ENCODE results near the gene GOPC. TPM values are rescaled to one million over a fixed set of nuclear protein-coding genes. Genes with fewer than 3 reads are reported as not detected.

GOPC gene
- total and polyA plus RNA-seq, 3 donors from 2014 or later: 26.6 to 29.9 (median 28.8) TPM

DNA sequence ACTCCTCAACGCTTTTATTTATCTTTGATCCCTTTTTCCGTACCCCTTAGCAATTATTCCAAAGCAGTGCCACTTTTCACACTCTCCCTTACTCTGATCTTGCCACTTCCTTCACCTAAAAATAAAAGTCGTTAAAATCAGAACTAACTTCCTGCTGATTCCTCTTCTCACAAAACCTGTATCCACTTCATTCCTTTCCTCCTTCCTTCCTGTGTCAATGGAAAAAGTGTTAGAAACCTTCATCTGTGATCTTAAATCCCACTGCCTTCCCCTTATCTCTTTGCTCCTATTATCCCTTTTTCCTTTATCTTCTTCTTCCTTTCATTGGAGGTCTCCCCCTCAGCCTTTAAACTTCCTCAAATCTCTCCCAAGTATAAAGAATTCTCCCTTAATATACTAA is 49.2 kb downstream of the GOPC start:
- 58 to 59% methylated on average over 3 of the region's 3 CpGs for WGBS, 2 donors
- H3K4me3 ChIP-seq: no peak overlapping the region
- H3K27me3 ChIP-seq: no peaks in the 10 kb centered on the region
- no peaks in the 10 kb centered on the region for H3K36me3 ChIP-seq (ENCODE audit: low read depth, missing control alignments)
- DNase-seq: no peak
- no peaks in the 10 kb centered on the region for H3K9me3 ChIP-seq
- TF ChIP-seq, protein P1, sequence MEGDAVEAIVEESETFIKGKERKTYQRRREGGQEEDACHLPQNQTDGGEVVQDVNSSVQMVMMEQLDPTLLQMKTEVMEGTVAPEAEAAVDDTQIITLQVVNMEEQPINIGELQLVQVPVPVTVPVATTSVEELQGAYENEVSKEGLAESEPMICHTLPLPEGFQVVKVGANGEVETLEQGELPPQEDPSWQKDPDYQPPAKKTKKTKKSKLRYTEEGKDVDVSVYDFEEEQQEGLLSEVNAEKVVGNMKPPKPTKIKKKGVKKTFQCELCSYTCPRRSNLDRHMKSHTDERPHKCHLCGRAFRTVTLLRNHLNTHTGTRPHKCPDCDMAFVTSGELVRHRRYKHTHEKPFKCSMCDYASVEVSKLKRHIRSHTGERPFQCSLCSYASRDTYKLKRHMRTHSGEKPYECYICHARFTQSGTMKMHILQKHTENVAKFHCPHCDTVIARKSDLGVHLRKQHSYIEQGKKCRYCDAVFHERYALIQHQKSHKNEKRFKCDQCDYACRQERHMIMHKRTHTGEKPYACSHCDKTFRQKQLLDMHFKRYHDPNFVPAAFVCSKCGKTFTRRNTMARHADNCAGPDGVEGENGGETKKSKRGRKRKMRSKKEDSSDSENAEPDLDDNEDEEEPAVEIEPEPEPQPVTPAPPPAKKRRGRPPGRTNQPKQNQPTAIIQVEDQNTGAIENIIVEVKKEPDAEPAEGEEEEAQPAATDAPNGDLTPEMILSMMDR (IDR thresholded peaks at IDR 0.05): no peak
- no peak for TF ChIP-seq POLR2A (IDR thresholded peaks at IDR 0.05)
- peaks cover 2% of the 10 kb centered on the region for H3K4me1 ChIP-seq
- intact Hi-C loops (cut with DNase I; ENCODE audit: low total_unique reads): loop anchor here (10.0 kb wide), 1 partner anchor 98 kb away; no protein-coding TSS in a partner anchor
- no peak overlapping the region for H3K27ac ChIP-seq

DNA sequence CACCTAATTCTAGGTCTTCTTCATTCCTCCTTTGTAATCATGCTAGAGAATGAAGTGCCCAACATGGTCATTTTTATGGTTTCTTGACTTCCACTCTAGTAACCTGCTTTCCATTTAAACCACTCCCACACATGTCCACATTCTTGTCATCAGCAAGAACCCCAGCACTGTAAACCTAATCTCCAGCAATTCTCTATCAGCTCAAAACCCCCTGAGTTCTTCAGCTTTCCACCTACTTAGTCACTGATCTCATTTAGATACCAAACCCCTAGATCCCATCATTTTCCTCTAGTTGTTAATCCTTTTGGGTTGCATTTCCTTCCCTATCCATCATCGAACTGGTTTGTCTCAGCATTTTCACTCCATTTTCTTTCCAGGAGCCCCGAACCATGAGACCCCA is 49.7 kb downstream of the GOPC start:
- 75 to 90% methylated on average over 2 of the region's 2 CpGs for WGBS, 2 donors
- Histone ChIP-seq H3K4me3 (no peak overlapping the region), H3K4me1 (peaks cover 3% of the 10 kb centered on the region), H3K27ac (no peak overlapping the region), H3K36me3 (ENCODE audit: low read depth, missing control alignments) (no peaks in the 10 kb centered on the region), H3K9me3 (no peaks in the 10 kb centered on the region), H3K27me3 (no peaks in the 10 kb centered on the region)
- no peak for DNase-seq
- intact Hi-C loops (cut with DNase I; ENCODE audit: low total_unique reads): loop anchor here (10.0 kb wide), 1 partner anchor 98 kb away; no protein-coding TSS in a partner anchor
- TF ChIP-seq, protein P1 (IDR thresholded peaks at IDR 0.05): no peak
- TF ChIP-seq POLR2A (IDR thresholded peaks at IDR 0.05): no peak

DNA sequence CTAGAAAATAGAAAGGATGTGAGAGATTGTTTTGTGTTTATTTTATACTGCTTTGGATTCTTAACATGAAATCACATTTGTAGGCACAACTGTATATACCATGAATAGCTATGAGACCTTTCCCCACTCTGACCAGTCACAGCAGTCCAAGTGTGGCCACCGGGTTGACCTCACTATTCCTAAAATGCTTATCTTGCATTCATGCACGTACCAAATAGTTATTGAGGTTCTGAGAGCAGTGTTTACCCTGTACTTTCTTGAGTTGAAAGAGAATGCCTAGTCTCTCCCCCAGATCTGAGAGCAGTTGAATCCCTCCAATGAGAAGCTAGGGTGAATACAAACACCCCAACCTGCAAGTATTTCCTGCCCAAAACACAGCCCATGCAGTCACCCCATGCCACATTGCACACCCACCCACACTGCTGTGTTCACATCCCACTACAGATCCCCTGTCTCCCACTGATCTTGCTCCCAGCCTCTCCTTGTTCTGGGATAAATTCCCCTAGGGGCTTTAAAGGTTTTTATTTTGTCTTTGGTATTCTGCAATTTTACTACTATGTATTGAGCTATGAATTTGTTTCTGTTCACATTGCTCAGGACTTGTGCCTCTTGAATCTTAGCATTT is 51.6 kb downstream of the GOPC start:
- DNase-seq: no peak
- TF ChIP-seq POLR2A (IDR thresholded peaks at IDR 0.05): no peak
- TF ChIP-seq, protein P1 (IDR thresholded peaks at IDR 0.05): no peak
- Histone ChIP-seq H3K9me3 (no peaks in the 10 kb centered on the region), H3K36me3 (ENCODE audit: low read depth, missing control alignments) (no peaks in the 10 kb centered on the region), H3K27me3 (no peaks in the 10 kb centered on the region), H3K4me3 (no peak overlapping the region), H3K4me1 (peaks cover 3% of the 10 kb centered on the region), H3K27ac (no peak overlapping the region)
- 77 to 85% methylated on average over 2 of the region's 2 CpGs for WGBS, 2 donors
- intact Hi-C loops (cut with DNase I; ENCODE audit: low total_unique reads): loop anchor here (10.0 kb wide), 1 partner anchor 96 kb away; no protein-coding TSS in a partner anchor

DNA sequence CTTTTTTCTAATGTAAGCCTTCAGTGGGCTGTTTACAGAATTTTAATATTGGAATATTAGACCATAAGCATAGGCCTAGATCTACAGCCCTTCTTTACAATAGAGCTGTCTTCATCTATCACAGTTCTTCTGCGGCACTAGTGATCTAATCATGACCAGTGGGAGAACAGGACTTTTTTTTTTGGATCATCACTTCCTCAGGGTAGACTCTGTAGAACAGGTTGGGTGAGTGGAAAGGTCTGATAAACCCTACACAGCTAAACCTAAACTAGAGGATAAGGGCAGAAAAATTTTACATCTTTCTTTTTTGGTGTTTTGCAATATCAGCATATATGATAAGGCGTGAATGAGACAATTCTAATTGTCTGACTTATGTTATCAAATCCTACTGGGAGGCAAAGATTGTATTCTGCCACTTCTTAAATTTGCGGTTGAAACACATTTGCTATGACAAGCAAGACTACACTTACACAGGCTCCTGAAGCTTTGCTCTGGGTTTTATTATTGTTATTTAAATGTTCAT is 52.2 kb downstream of the GOPC start:
- no peaks in the 10 kb centered on the region for H3K9me3 ChIP-seq
- H3K27ac ChIP-seq: no peak overlapping the region
- H3K4me3 ChIP-seq: no peak overlapping the region
- no peaks in the 10 kb centered on the region for H3K27me3 ChIP-seq
- H3K36me3 ChIP-seq (ENCODE audit: low read depth, missing control alignments): no peaks in the 10 kb centered on the region
- no peak for TF ChIP-seq POLR2A (IDR thresholded peaks at IDR 0.05)
- TF ChIP-seq, protein P1 (IDR thresholded peaks at IDR 0.05): no peak
- peaks cover 3% of the 10 kb centered on the region for H3K4me1 ChIP-seq
- DNase-seq: no peak
- intact Hi-C loops (cut with DNase I; ENCODE audit: low total_unique reads): loop anchor here (10.0 kb wide), 1 partner anchor 95 kb away; no protein-coding TSS in a partner anchor
- 91 to 94% methylated on average over 3 of the region's 3 CpGs for WGBS, 2 donors
